ENCODE measurements around the gene SLFN5.

DNA sequence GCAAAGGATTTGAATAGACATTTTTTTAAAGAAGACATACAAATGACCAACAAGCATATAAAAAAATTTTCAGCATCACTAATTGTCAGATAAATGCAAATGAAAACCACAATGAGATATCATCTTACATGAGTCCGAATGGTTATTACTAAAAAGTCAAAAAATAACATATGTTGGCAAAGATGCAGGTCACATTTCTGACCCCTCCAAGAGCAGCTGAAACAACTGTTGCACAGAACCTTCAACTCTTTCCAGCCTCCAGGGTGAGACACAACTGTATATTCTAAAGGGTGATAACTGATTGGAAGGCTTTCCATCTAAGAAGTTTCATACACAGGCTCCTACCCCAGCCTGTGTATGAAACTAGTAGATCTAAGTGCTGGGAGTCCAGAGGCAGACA is 51.9 kb downstream of the SLFN5 start:
- TF ChIP-seq CTCF (IDR thresholded peaks at IDR 0.05), result no peak
- TF ChIP-seq POLR2A (IDR thresholded peaks at IDR 0.05), result no peak

Data from esophagus squamous epithelium (tissue), 4 donors.